ENCODE measurements around the gene SFRP2. TPM values are rescaled to one million over a fixed set of nuclear protein-coding genes. Genes with fewer than 3 reads are reported as not detected.

The SFRP2 gene
- total RNA-seq, 1 donor from 2014 or later: 87.7 TPM

- Mint-ChIP-seq H3K4me3 (ENCODE audit: unreplicated experiment) (no peak overlapping the region), H3K9me3 (ENCODE audit: unreplicated experiment) (peaks cover 9% of the 10 kb centered on the region), H3K27ac (ENCODE audit: unreplicated experiment) (no peak overlapping the region), H3K4me1 (ENCODE audit: unreplicated experiment) (no peaks in the 10 kb centered on the region), H3K36me3 (ENCODE audit: unreplicated experiment) (no peaks in the 10 kb centered on the region), H3K27me3 (ENCODE audit: unreplicated experiment) (peaks cover 19% of the 10 kb centered on the region)
- no peak for TF ChIP-seq CTCF (IDR thresholded peaks at IDR 0.05)
- no peak for DNase-seq (ENCODE audit: extremely low spot score, unreplicated experiment)
These were observed 33.4 kb upstream of the SFRP2 start for GRCh38 chr4:153822316-153822715.

DNA sequence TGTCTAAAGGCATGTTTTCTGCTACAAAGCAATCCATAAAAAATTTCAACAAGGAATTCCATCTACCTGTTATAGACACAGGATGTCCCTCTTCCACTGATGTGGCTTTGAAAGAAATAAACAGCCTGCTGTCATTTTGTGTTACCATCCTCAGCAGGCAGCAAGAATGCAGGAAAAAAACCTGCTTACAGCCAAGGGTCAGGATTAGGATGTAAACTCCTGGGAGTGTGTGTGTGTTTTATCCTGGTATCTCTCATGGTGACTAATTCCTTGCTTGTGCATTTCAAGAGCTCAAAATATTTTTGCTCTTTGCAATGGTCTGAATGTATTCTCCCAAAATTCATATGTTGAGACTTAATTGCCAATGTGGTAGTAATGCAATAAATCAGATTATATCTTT is 28.6 kb upstream of the SFRP2 start:
- peaks cover 47% of the 10 kb centered on the region for H3K27me3 Mint-ChIP-seq (ENCODE audit: unreplicated experiment)
- H3K9me3 Mint-ChIP-seq (ENCODE audit: unreplicated experiment): peaks cover 9% of the 10 kb centered on the region
- H3K36me3 Mint-ChIP-seq (ENCODE audit: unreplicated experiment): no peaks in the 10 kb centered on the region
- H3K4me3 Mint-ChIP-seq (ENCODE audit: unreplicated experiment): no peak overlapping the region
- TF ChIP-seq CTCF (IDR thresholded peaks at IDR 0.05): no peak
- no peak for DNase-seq (ENCODE audit: extremely low spot score, unreplicated experiment)
- H3K4me1 Mint-ChIP-seq (ENCODE audit: unreplicated experiment): no peaks in the 10 kb centered on the region
- no peak overlapping the region for H3K27ac Mint-ChIP-seq (ENCODE audit: unreplicated experiment)

DNA sequence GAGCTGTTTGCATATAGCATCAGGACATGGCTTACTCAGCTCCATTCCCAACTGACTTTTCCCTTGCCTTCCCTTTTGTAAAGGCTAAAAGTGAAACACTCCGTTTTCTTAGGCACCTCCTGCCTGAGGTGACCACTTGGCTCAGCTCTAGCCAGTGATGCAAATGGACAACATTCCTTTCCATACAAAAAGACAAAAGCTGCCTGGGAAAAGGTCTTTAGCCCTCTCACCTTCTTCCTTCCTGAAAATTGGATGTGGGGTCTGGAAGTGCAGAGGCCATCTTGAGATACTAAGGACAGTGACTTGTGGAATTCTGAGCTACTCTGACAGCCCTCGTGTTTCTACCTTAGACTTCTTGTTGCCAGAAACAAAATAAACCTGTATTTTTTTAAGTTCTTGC is 27.7 kb upstream of the SFRP2 start:
- Mint-ChIP-seq H3K9me3 (ENCODE audit: unreplicated experiment) (peaks cover 9% of the 10 kb centered on the region), H3K27me3 (ENCODE audit: unreplicated experiment) (peaks cover 51% of the 10 kb centered on the region), H3K4me1 (ENCODE audit: unreplicated experiment) (no peaks in the 10 kb centered on the region), H3K27ac (ENCODE audit: unreplicated experiment) (no peak overlapping the region), H3K36me3 (ENCODE audit: unreplicated experiment) (no peaks in the 10 kb centered on the region), H3K4me3 (ENCODE audit: unreplicated experiment) (no peak overlapping the region)
- no peak for TF ChIP-seq CTCF (IDR thresholded peaks at IDR 0.05)
- no peak for DNase-seq (ENCODE audit: extremely low spot score, unreplicated experiment)

DNA sequence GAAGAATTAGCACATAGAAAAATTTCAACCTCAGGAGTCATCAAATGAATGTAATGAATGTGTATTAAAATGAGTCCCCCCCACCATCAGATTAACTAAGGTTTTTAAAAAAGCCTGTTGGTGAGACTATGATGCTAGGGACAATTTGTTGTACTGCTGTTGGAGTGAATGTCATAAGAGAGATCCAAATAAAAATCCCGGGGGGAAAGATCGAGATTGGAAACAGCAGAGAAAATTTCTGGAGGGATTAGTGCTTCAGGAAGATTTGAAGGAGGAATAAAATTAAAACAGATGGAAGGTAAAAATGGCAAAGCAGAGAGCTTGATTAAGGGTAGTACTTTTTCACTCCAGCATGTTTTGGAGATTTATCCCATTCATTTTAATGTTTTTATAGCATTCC is 25.9 kb upstream of the SFRP2 start:
- no peak for TF ChIP-seq CTCF (IDR thresholded peaks at IDR 0.05)
- Mint-ChIP-seq H3K27ac (ENCODE audit: unreplicated experiment) (no peak overlapping the region), H3K4me3 (ENCODE audit: unreplicated experiment) (no peak overlapping the region), H3K9me3 (ENCODE audit: unreplicated experiment) (peaks cover 2% of the 10 kb centered on the region), H3K27me3 (ENCODE audit: unreplicated experiment) (peaks cover 57% of the 10 kb centered on the region), H3K4me1 (ENCODE audit: unreplicated experiment) (no peaks in the 10 kb centered on the region), H3K36me3 (ENCODE audit: unreplicated experiment) (no peaks in the 10 kb centered on the region)
- no peak for DNase-seq (ENCODE audit: extremely low spot score, unreplicated experiment)

GRCh38 chr4:153809916-153810810 is 21.3 kb upstream of the SFRP2 start:
- DNase-seq (ENCODE audit: extremely low spot score, unreplicated experiment): no peak
- Mint-ChIP-seq H3K27ac (ENCODE audit: unreplicated experiment) (no peak overlapping the region), H3K4me1 (ENCODE audit: unreplicated experiment) (no peaks in the 10 kb centered on the region), H3K36me3 (ENCODE audit: unreplicated experiment) (no peaks in the 10 kb centered on the region), H3K9me3 (ENCODE audit: unreplicated experiment) (no peaks in the 10 kb centered on the region), H3K27me3 (ENCODE audit: unreplicated experiment) (peaks cover 34% of the 10 kb centered on the region), H3K4me3 (ENCODE audit: unreplicated experiment) (no peak overlapping the region)
- TF ChIP-seq CTCF (IDR thresholded peaks at IDR 0.05): no peak

Data from osteocyte (in vitro differentiated cells).